Prostate gland (tissue), 2 donors: ENCODE measurements around the gene C13orf46. TPM values are rescaled to one million over a fixed set of nuclear protein-coding genes. Genes with fewer than 3 reads are reported as not detected.
A peak's percentile ranks its signal among the peaks of the same experiment; 100 is the strongest.

Experiments used
- DNase-seq: peaks from one replicate; pipeline ENCODE4 v3.0.0-alpha.2; 2019; ENCODE audit warnings: low spot score
- H3K27ac ChIP-seq, 2 donors: fragments of 200-600 bp; sonication (generic); 2 replicates each; pipeline ENCODE4 v1.5.1; 2017 to 2019
- H3K27me3 ChIP-seq: fragments of 200-600 bp; sonication (generic); replicated peaks from 2 replicates; pipeline ENCODE4 v1.5.1; 2019; ENCODE audit not compliant: insufficient read depth
- H3K36me3 ChIP-seq, 2 donors: fragments of 200-600 bp; sonication (generic); 1 replicate in 1 of 2; 2 replicates in 1 of 2; pipeline versions ENCODE4 v1.5.1 to v1.8.1; 2017 to 2019
- H3K4me1 ChIP-seq: fragments of 200-600 bp; sonication (generic); replicated peaks from 2 replicates; pipeline ENCODE4 v1.5.1; 2019
- H3K4me3 ChIP-seq, 2 donors: fragments of 200-600 bp; sonication (generic); 2 replicates each; pipeline ENCODE4 v1.5.1; 2017 to 2019
- H3K9me3 ChIP-seq: fragments of 200-600 bp; sonication (generic); 2 replicates; pipeline ENCODE4 v1.5.1; 2017
- POLR2A ChIP-seq: fragments of 450-650 bp; IDR thresholded peaks from one replicate; pipeline ENCODE4 v1.6.1; 2016; ENCODE audit warnings: antibody characterized with exemption, mild to moderate bottlenecking
- POLR2AphosphoS5 ChIP-seq: sonication (generic); formaldehyde crosslinking; IDR thresholded peaks from one replicate; pipeline ENCODE4 v1.6.1; 2017; ENCODE audit warnings: antibody characterized with exemption
- WGBS: methylation state at CpG from one replicate; pipeline ENCODE4 v1.1.5; 2018; 5-methylcytosine and 5-hydroxymethylcytosine counted together
- intact Hi-C: fragments of 100-400 bp; cut with DNase I; formaldehyde crosslinking; loops from one replicate; pipeline ENCODE4 v1.14.2; 2022
- total RNA-seq, 2 donors: library from RNA; depleted of rRNA; stranded (reverse); fragments of >200 nt; gene quantifications; one replicate each; pipeline ENCODE4 v1.1.0, GENCODE V29; 2016
- TF ChIP-seq, protein P1 (sequence below), 4 experiments: fragments of 200-600 bp in 2 of 4; fragments of 450-650 bp in 2 of 4; sonication (generic) in 2 of 4; IDR thresholded peaks; 1 replicate in 3 of 4; 2 replicates in 1 of 4; pipeline ENCODE4 v1.5.1; 2016 to 2019; ENCODE audit warnings: antibody characterized with exemption in 4 of 4, mild to moderate bottlenecking in 2 of 4, moderate library complexity in 2 of 4

C13orf46 gene
- total RNA-seq, 2 donors from 2014 or later = 8.0 to 9.9 TPM

DNA sequence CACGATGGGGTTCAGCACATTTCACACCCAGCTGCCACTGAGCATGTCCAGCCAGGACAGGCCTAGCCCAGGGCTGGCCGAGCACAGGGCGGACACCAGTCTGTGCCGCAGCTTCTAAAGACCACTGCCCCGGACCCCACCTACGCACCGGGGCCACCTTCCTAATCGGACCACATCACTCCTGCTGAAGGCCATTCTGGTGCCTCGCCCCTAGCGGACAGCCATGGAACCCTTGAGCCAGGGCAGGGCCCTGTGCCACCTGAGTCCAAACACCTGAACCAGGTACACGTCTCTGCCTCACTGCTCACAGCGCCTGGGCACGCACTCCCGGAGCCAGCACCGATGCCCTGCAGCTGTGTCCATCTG lies 8.4 kb upstream of the C13orf46 start:
- intact Hi-C loops = no loop called here
- Histone ChIP-seq H3K36me3 (no peaks in the 10 kb centered on the region), H3K9me3 (no peaks in the 10 kb centered on the region), H3K4me1 (no peaks in the 10 kb centered on the region), H3K27me3 (no peaks in the 10 kb centered on the region), H3K4me3 (no peak overlapping the region), H3K27ac (no peak overlapping the region)
- no peak for TF ChIP-seq POLR2A
- TF ChIP-seq, protein P1, sequence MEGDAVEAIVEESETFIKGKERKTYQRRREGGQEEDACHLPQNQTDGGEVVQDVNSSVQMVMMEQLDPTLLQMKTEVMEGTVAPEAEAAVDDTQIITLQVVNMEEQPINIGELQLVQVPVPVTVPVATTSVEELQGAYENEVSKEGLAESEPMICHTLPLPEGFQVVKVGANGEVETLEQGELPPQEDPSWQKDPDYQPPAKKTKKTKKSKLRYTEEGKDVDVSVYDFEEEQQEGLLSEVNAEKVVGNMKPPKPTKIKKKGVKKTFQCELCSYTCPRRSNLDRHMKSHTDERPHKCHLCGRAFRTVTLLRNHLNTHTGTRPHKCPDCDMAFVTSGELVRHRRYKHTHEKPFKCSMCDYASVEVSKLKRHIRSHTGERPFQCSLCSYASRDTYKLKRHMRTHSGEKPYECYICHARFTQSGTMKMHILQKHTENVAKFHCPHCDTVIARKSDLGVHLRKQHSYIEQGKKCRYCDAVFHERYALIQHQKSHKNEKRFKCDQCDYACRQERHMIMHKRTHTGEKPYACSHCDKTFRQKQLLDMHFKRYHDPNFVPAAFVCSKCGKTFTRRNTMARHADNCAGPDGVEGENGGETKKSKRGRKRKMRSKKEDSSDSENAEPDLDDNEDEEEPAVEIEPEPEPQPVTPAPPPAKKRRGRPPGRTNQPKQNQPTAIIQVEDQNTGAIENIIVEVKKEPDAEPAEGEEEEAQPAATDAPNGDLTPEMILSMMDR (IDR thresholded peaks at IDR 0.05) = no peak
- no peak for TF ChIP-seq POLR2AphosphoS5
- whole genome bisulfite sequencing = 94% methylated on average over 15 of the region's 15 CpGs
- DNase-seq = no peak

DNA sequence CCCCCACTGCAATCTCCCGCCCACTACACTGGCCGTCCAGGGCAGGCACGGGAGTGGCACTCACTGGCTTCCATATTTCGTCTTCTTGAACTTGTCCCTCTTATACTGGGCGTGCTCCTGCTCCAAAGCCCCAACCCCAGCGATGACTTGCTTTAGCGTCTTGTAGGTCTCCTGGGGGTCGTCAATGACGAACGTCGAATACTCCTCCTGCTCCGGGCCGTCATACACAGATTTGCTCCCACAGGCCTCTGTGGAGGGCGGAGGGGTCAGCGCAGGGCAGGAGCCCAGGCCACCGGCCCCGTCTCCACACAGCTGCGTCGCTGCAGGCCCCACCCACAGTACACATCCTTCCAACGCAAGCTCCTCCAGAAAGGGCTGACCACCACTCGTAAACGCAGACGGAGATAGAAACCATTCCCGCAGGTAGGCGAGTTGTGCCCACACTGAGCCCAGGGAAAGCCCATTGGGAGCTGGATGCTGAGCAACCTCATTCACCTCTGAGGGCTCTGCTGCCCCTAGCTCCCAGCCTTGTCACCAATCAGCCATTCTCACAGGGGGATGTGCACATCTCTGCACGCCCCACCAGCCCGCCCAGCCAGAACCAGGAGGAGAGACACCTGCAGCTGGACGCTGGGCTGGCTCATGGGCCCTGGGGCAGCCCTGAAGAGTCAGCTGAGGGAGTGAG lies 7.9 kb upstream of the C13orf46 start:
- H3K27me3 ChIP-seq = no peaks in the 10 kb centered on the region
- H3K4me3 ChIP-seq = no peak overlapping the region
- no peak overlapping the region for H3K27ac ChIP-seq
- 92% methylated on average over 28 of the region's 28 CpGs for WGBS
- no peak for TF ChIP-seq POLR2A
- TF ChIP-seq, protein P1 (IDR thresholded peaks at IDR 0.05) = no peak
- no peak for TF ChIP-seq POLR2AphosphoS5
- intact Hi-C loops = no loop called here
- no peak for DNase-seq
- H3K4me1 ChIP-seq = no peaks in the 10 kb centered on the region
- H3K36me3 ChIP-seq = no peaks in the 10 kb centered on the region
- no peaks in the 10 kb centered on the region for H3K9me3 ChIP-seq

DNA sequence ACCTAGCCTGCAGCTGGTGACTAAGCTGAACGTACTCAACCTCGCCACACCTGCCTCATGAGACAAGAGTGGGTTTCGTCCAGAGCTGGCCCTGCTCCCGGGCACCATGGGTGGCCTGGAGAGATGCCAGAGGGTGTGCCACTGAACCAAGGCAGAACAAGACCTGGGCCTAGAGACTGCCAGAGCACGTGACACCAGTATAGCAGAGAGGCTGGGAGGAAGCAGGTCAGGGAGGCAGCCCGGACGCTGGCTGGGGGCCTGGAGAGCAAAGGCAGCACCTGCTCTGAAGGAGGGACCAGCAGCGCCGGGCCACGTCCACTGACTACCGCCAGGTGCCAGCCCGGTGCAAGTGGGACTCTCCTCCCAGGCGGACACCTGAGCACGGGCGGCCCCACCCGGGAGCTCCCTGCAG lies 7.3 kb upstream of the C13orf46 start:
- Histone ChIP-seq H3K27me3 (no peaks in the 10 kb centered on the region), H3K4me3 (no peak overlapping the region), H3K36me3 (no peaks in the 10 kb centered on the region), H3K27ac (peak overlapping the region in 1 of 2 donors; percentile 33), H3K4me1 (no peaks in the 10 kb centered on the region), H3K9me3 (no peaks in the 10 kb centered on the region)
- 44% methylated on average over 16 of the region's 16 CpGs for WGBS
- peak; percentile 88 for DNase-seq
- TF ChIP-seq, protein P1 (IDR thresholded peaks at IDR 0.05) = peak in 2 of 4 experiments; percentile 30 to 51
- TF ChIP-seq POLR2A = peak; percentile 29
- TF ChIP-seq POLR2AphosphoS5 = peak; percentile 87
- intact Hi-C loops = no loop called here

DNA sequence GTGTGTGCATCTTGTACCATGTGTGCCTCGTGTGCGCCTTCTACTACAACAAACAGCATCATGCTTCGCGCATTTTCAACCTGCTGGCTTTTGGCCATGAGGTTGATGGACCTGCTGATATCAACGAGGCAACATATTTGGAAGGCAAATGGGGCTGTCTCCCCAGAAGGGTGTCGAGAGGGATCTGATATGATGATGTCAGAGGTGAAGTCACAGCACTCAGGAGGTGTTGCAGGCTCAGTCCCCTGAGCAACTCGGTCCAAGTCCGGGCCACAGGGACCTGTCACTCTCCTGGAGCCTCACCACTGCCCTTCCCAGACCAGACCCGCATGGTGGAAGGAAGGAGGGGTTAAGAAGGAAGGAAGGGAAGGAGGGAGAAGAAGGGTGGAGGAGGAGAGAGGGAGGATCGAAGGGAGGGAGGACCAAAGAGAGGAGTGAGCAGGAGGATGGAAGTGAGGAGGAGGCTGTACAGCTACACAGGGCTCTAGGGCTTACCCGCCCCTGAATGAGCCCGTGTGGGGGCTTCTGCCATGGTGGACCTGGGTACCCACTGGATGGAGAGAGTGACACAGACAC lies 6.7 kb upstream of the C13orf46 start:
- 83% methylated on average over 12 of the region's 12 CpGs for WGBS
- no peaks in the 10 kb centered on the region for H3K27me3 ChIP-seq
- no peaks in the 10 kb centered on the region for H3K4me1 ChIP-seq
- TF ChIP-seq, protein P1 (IDR thresholded peaks at IDR 0.05) = no peak
- TF ChIP-seq POLR2AphosphoS5 (no peak), POLR2A (no peak)
- DNase-seq = no peak
- H3K4me3 ChIP-seq = no peak overlapping the region
- no peaks in the 10 kb centered on the region for H3K9me3 ChIP-seq
- H3K36me3 ChIP-seq = no peaks in the 10 kb centered on the region
- peak overlapping the region in 1 of 2 donors; percentile 33 for H3K27ac ChIP-seq
- intact Hi-C loops = no loop called here
